Measurements from ENCODE around the gene UVRAG.

UVRAG gene

DNA sequence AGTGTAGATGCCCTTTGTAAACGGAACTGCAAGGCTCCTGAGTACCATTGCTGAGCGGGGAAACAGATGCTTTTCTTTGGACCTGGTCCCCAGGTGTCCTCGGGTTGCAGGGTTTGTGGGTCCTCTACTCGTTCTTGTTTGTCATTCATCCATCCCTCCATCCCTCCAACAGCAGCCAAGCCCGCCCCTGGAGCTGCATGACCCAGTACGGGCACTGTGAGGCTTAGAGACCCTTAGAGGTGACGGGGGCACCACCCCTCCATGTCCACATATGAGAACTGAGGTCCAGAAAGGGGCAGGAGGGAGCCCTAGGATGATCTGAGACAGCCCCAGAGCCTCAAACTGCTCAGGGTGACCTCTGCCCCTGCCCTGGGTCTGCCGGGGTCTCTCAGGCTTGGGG is 345.8 kb downstream of the UVRAG start:
- Histone ChIP-seq H3K36me3 (replicated peaks) (no peaks in the 10 kb centered on the region), H3K27ac (no peak overlapping the region), H3K4me3 (ENCODE audit: low read depth, low read length) (no peak overlapping the region), H3K27me3 (replicated peaks) (peaks cover under 1% of the 10 kb centered on the region)
- in situ Hi-C loops (cut with HindIII; ENCODE audit: low pct_ligation_motif_present, low sequenced_read_pairs) = no loop called here
- TF ChIP-seq, protein P1, sequence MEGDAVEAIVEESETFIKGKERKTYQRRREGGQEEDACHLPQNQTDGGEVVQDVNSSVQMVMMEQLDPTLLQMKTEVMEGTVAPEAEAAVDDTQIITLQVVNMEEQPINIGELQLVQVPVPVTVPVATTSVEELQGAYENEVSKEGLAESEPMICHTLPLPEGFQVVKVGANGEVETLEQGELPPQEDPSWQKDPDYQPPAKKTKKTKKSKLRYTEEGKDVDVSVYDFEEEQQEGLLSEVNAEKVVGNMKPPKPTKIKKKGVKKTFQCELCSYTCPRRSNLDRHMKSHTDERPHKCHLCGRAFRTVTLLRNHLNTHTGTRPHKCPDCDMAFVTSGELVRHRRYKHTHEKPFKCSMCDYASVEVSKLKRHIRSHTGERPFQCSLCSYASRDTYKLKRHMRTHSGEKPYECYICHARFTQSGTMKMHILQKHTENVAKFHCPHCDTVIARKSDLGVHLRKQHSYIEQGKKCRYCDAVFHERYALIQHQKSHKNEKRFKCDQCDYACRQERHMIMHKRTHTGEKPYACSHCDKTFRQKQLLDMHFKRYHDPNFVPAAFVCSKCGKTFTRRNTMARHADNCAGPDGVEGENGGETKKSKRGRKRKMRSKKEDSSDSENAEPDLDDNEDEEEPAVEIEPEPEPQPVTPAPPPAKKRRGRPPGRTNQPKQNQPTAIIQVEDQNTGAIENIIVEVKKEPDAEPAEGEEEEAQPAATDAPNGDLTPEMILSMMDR (IDR thresholded peaks at IDR 0.05; ENCODE audit: low read depth, low read length, missing control alignments) = no peak
- no peak for DNase-seq

DNA sequence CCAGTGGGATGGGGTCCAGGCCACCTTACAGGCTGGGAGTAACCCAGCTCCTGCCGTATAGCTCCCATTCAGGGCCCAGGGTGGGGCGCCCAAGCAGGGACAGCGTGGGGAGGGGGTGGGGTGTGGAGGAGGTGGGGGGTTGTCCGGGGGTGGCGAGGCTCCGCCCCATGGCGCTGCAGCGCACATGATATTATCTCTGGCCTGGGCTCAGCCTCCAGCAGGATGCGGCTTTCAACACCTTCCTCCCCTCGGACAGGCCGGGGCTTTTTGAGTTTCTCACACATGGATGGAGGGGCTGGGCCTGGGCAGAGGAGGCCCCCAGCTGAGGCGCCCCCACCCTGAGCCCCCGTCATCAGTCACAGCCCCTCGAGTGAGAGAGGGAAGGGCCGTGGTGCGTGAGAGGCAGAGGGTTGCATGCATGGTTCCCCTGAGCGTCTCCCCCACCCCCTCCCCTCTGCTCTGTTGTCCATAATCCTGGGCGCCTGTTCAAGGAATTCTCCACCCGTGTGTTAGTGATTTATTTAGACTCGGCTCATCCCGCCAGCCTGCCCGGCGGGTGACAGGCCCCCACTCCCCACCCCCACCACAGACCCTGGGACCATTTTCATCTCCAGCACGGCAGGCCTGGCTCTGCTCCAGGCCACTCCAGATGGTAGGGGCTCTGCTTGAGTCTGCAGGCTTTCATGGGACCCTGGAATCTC is 346.4 kb downstream of the UVRAG start:
- DNase-seq = no peak
- Histone ChIP-seq H3K27ac (no peak overlapping the region), H3K4me3 (ENCODE audit: low read depth, low read length) (no peak overlapping the region), H3K27me3 (replicated peaks) (peaks cover 4% of the 10 kb centered on the region), H3K36me3 (replicated peaks) (no peaks in the 10 kb centered on the region)
- TF ChIP-seq, protein P1 (IDR thresholded peaks at IDR 0.05; ENCODE audit: low read depth, low read length, missing control alignments) = no peak
- in situ Hi-C loops (cut with HindIII; ENCODE audit: low pct_ligation_motif_present, low sequenced_read_pairs) = no loop called here

DNA sequence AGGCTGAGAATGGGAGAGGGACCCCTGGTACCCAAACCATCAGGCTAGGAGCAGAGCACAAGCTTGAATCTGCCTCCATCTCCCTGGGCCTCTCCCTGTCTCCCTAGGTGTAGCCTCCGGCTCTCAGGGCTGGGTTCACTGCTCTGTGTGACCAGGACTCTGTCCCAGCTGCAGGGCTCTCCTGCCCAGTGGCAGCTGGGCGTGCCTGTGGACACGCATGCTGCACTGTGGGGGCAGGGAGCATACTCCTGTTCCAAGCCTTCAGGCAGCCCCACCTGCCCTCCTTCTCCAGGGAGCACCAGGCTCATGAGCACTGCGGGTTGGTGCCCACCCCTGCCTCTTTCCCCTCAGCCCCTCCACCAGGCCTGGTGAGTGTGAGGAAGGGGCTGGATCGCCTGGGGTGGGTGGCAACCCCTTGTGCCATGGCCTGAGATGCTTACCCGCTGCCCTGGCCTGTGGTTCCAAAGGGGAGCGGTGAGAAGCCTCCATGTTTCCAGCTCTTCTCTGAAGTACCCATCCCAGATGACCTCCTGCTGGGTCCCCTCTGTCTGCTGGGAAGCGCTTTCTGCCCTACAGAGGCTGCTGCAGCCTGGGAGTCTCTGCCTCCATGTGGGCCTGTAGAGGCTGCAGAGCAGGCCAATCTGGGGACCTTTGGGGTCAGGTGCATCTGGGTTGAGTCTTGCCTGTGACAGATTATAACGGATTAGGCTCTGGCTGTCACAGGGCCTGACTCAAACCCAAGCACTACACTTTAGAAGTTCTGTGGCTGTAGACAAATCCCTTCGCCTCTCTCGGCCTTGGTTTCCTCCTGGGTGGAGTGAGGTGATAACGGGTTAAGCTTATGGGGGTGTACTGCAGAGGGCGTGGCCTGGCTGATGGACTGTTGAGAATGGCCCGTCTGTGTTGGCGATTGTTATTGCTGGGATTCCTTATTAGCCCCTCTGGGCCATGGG is 347.6 kb downstream of the UVRAG start:
- H3K27ac ChIP-seq = no peak overlapping the region
- in situ Hi-C loops (cut with HindIII; ENCODE audit: low pct_ligation_motif_present, low sequenced_read_pairs) = no loop called here
- no peaks in the 10 kb centered on the region for H3K36me3 ChIP-seq (replicated peaks)
- no peak for DNase-seq
- H3K4me3 ChIP-seq (ENCODE audit: low read depth, low read length) = no peak overlapping the region
- TF ChIP-seq, protein P1 (IDR thresholded peaks at IDR 0.05; ENCODE audit: low read depth, low read length, missing control alignments) = no peak
- H3K27me3 ChIP-seq (replicated peaks) = peaks cover 7% of the 10 kb centered on the region

DNA sequence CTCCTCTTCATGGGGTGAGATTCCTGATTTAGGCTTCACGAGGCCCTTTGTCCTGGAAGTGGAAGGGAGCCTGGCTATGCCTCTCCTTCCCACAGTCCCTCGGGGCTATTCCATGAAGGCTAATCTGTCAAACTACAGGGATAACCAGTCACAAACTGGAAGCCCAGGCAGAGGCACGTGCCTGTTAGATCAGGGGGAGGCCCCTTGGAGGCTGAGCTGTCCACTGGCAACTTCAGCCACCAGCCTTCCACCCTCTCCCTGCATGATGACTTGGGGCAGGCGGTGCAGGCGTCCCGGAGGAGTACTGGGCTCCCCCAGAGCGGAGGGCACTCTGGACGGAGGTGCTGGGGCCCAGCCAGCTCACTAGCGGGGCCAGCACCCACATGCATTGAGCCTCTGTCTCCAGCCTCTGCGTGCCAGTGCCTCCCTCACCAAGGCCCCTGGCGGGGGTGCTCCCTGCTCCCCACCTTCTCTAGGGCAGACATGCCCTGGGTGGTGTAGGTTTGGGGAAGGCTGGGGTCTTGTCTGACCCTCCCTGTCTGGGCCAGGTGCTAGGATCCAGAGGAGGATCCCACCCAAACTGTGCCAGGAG is 348.4 kb downstream of the UVRAG start:
- Histone ChIP-seq H3K36me3 (replicated peaks) (no peaks in the 10 kb centered on the region), H3K4me3 (ENCODE audit: low read depth, low read length) (no peak overlapping the region), H3K27ac (no peak overlapping the region), H3K27me3 (replicated peaks) (peaks cover 7% of the 10 kb centered on the region)
- TF ChIP-seq, protein P1 (IDR thresholded peaks at IDR 0.05; ENCODE audit: low read depth, low read length, missing control alignments) = no peak
- DNase-seq = no peak
- in situ Hi-C loops (cut with HindIII; ENCODE audit: low pct_ligation_motif_present, low sequenced_read_pairs) = no loop called here

DNA sequence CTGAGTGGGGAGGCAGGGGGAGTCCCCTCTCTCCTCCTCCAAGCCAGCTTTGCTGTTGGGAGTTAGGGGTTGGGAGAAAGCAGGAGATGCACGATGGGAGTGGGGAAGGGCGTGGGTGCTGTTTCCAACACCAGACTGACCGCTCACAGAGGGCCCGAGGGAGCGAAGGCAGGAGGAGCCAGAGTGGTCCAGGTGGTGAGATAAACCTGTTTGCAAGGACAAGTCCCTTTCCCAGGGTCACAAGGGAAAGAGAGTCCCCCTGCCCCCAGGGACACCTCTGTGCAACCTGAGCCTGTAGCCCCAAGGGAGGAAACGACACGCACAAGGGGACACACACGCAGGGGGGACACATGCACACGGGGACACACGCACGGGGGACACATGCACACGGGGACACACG is 349.1 kb downstream of the UVRAG start:
- TF ChIP-seq, protein P1 (IDR thresholded peaks at IDR 0.05; ENCODE audit: low read depth, low read length, missing control alignments) = no peak
- peaks cover 7% of the 10 kb centered on the region for H3K27me3 ChIP-seq (replicated peaks)
- DNase-seq = no peak
- no peak overlapping the region for H3K27ac ChIP-seq
- no peaks in the 10 kb centered on the region for H3K36me3 ChIP-seq (replicated peaks)
- H3K4me3 ChIP-seq (ENCODE audit: low read depth, low read length) = no peak overlapping the region
- in situ Hi-C loops (cut with HindIII; ENCODE audit: low pct_ligation_motif_present, low sequenced_read_pairs) = no loop called here

All from brain microvascular endothelial cell (primary cell).